ENCODE data around the gene FANCL.
"Not testable (repeated sequence)": the region's sequence is repeated elsewhere in the genome, so short reads cannot be mapped to it uniquely, and the experiment has no call there.

FANCL gene

GRCh38 chr2:58240670-58241545 lies at the start of gene FANCL:
Gene FANCL (minus strand): TSS chr2:58241325. CDS start chr2:58241313, 12 bp downstream.
- peak; percentile 93 for DNase-seq

DNA sequence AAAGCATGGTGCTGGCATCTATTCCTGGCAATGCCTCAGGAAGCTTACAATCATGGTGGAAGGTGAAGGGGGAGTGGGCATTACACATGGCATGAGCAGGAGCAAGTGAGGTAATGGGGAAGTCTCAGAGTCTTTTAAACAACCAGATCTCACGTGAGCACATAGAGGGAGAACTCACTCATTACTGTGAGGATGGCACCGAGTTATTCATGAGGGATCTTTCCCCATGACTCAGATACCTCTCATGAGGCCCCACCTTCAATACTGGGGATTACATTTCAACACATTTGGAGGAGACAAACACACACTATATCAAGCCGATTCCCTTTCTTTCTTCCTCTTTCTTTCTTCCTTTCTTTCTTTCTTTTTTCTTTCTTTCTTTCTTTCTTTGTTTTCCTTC lies 47.9 kb upstream of the FANCL start:
- no peak for DNase-seq

DNA sequence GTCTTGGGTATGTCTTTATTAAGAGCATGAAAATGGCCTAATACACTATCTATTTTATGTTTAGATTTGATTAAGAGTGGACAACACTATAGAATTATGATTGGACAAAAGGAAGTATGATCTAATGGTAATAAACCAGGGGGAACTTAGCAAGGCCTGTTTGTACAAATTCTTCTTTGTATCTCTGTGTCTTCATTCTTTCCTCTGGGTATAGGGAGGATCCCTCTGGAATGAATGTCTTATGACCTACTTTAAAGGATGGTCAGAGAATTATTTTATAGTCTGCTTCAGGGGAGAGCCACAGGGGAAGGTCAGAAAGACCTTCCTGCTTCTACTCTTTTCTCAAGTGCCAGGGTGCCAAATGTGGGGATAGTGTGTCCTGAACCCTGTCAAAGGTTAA lies 42.8 kb upstream of the FANCL start:
- DNase-seq = no peak

DNA sequence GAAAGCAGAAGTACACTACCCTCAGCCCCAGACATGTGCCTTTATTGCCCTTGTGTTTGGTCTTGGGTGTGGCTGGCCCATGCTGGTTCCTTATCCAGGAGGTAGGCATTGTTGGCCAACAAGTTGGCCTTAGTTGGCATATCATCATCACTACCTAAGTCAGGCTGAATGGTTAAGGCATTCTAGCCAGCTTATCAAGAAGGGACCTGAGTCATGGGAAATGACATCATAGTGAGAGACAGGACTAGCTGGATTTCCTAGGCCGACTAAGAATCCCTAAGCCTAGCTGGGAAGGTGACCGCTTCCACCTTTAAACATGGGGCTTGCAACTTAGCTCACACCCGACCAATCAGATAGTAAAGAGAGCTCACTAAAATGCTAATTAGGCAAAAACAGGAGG lies 34.0 kb upstream of the FANCL start:
- not testable (repeated sequence) for DNase-seq

DNA sequence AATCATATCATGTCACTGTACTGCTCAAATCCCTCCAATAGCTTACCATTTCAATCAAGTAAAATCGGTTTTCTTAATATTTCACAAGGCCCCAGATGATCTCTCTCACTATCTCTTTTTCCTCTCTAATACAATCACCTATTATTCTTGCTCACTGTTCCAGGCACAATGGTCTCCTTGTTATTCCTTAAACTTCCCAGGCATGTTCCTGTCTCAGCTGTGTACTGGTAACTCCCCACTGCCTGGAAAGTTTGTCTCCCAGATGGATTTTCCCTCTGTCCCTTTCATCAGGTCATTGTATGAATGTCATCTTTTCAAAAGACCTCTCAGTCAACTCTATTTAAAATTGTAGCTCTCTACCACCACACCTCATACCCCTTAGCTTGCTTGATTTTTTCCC lies 30.7 kb upstream of the FANCL start:
- no peak for DNase-seq

DNA sequence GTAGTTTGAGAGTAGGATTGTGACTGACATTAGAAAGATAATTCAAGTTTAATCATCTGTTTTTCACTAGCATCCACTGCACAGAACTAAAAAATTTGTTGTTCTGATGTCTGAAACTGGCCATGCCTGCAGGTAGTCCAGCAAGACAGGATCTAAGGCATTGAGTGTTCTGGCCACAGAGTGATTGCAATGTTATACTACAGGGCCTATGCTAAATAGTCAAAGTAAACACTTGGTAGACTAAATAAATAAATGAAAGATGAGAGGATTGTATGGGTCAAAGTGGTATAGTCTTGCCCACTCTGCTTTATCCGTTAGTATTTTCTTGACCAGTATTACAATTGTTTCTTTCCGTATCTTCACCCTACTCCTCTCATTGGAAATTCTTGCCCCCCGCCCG lies 27.6 kb upstream of the FANCL start:
- no peak for DNase-seq

GRCh38 chr2:58266211-58266610 lies 25.1 kb upstream of the FANCL start:
- DNase-seq = no peak

DNA sequence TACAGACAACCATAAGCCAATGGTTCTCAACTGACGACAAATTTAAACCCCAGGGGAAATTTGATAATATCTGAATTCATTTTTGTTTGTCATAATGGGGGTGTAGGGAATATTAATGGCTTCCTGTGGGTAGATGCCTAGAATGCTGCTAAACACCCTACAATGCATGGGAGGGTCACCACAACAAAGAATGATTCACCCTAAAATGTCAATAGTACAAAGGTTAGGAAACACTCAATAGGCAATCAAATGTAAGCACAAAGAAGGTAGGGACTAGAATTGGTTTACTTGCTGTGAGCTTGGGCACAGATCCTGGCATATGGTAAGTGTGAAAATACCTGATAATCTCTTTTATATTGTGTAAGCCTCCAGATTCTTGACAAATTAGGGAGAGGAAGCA lies 20.1 kb upstream of the FANCL start:
- no peak for DNase-seq

DNA sequence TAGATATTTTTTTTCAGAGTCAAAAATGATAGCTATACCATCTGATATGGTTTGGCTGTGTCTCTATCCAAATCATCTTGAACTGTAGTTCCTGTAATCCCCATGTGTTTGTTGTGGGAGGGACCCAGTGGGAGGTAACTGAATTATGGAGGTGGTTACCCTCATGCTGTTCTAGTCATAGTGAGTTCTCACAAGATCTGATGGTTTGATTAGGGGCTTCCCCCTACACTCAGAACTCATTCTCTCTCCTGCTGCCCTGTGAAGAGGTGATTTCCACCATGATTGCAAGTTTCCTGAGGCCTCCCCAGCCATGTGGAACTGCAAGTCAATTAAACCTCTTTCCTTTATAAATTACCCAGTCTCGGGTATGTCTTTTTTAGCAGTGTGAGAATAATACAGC lies 17.3 kb upstream of the FANCL start:
- not testable (repeated sequence) for DNase-seq

DNA sequence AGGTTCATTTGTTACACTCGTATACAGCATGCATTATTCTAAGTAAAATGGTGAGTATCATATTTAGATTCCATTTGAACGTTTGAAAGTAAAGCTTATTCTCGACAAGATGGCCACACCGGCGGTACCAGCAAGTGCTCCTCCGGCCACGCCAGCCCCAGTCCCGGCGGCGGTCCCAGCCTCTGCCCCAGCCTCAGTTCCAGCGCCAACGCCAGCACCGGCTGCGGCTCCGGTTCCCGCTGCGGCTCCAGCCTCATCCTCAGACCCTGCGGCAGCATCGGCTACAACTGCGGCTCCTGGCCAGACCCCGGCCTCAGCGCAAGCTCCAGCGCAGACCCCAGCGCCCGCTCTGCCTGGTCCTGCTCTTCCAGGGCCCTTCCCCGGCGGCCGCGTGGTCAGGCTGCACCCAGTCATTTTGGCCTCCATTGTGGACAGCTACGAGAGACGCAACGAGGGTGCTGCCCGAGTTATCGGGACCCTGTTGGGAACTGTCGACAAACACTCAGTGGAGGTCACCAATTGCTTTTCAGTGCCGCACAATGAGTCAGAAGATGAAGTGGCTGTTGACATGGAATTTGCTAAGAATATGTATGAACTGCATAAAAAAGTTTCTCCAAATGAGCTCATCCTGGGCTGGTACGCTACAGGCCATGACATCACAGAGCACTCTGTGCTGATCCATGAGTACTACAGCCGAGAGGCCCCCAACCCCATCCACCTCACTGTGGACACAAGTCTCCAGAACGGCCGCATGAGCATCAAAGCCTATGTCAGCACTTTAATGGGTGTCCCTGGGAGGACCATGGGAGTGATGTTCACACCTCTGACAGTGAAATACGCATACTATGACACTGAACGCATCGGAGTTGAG lies 10.4 kb upstream of the FANCL start:
- DNase-seq = not testable (repeated sequence)

GRCh38 chr2:58241546-58241864 lies 380 bp upstream of the FANCL start:
- DNase-seq = no peak

DNA sequence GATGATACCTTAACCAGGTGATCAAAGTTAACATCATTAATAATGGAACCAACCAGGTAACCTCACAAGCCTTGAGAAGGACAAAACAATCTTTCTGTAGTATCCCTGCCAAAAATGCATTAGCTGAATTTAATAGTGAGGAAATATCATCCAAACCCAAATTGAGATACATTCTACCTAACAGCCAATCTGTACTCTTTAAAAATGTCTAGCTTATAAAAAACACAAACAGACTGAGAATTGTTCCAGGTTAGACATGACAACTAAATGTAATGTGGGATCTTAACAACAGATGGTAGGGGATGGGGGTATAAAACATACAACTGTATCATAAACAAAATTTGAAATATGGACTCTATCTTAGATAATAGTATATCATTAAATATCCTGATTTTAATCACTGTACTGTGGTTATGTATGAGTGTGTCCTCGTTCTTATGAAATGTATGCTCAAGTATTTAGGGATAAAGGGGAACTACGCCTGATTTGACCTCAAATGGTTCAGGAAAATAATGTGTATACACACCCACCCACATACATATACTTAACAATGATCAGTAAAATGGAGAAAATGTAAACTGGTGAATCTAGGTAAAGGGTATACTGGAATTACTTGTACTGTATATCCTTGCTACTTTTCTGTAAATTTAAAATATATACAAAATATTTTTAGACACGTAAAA lies 1.7 kb downstream of the FANCL start:
- DNase-seq = no peak

DNA sequence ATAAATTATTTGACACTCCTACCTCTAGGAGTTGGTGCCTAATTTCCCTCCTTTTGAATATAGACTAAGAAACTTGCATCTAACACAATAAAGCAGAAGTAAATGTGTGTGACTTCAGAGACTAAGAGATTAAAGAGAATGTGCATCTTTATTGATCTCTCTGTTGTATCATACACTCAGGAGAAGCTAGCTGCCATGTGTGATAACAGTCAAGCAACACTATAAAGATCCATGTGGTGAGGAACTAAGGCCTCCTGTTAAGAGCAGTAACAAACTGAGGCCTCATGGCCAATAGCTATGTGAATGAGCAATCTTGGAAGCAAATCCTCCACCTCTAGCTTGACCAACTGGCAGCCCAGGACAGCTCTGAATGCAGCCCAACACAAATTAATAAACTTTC lies 3.4 kb downstream of the FANCL start:
- no peak for DNase-seq

DNA sequence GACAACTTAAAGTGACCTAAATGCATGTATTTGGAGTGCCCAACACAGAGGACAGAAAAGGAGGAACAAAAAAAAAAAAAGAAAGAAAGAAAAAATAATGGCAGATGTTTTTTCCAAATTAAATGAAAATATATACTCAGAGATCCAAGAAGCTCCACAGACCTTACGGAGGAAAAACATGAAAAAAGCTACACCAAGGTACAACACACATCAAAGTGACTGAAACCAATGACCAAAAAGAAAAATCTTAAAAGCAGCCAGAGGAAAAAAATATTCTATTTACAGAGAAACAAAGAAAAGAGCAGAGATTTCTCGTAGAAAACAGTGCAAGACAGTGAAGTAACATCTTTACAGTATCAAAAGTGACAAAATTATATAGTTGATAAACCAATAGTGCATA lies 5.1 kb downstream of the FANCL start:
- no peak for DNase-seq

DNA sequence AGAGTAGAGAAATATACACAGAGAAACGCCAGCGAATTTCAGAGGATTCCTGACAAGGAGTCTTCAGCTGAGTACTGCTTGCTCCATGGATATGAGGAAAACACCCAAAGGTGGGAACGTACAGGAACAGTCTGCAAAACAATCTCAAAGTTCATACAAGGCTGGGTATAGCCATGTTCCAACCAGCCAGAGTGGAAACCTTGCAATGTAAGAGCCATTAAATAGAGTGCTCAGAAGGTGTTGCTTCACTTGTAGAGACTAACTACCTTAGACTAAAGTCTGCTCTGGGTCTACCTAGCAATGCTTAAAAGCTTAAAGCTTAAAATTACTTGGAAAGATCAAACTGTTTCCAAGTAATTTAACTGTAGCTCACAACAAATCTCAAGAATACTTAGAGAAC lies 6.0 kb downstream of the FANCL start:
- DNase-seq = no peak

DNA sequence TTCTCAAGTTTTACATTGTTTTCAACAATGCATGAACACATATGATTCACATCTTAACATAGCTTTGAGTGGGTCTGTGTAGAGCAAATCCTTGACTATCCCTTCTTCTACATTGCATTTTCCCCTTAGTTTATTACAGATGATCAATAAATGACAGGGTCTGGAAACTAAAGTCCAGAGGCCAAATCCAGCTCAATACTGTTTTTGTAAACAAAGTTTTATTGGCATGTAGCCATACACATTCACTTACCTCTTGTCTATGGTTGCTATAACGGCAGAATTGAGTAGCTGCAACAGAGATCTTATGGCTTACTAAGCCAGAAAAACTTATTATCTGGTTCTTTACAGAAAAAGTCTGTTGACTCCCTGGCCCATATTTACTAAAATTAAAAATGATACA lies 12.8 kb downstream of the FANCL start:
- no peak for DNase-seq

GRCh38 chr2:58227171-58227917 lies 13.8 kb downstream of the FANCL start:
- DNase-seq = no peak

DNA sequence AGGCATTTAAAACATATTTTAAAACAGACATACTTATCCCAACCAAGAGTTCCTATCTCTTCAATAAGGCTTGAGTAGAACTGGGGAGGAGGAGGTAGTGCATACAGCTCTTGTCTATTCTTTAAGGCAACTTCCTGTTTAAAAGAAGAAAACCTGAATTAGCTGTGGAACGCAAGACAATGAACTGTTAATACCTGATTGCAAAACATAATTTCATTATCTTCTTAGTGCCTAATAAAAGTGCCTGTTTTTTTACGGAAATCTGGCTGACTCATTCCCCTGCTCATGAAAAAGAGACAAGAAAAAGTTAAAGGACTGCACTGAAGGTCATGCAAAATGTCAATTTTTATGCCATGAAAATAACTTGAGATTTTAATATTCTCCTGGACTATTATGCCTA lies 19.2 kb downstream of the FANCL start:
- DNase-seq = no peak

- DNase-seq = no peak
Observed at GRCh38 chr2:58215429-58215828, 25.7 kb downstream of the FANCL start.

- not testable (repeated sequence) for DNase-seq
Observed at GRCh38 chr2:58210951-58211568, 30.1 kb downstream of the FANCL start.

- DNase-seq = no peak
Observed at GRCh38 chr2:58207189-58207588, 33.9 kb downstream of the FANCL start.

DNA sequence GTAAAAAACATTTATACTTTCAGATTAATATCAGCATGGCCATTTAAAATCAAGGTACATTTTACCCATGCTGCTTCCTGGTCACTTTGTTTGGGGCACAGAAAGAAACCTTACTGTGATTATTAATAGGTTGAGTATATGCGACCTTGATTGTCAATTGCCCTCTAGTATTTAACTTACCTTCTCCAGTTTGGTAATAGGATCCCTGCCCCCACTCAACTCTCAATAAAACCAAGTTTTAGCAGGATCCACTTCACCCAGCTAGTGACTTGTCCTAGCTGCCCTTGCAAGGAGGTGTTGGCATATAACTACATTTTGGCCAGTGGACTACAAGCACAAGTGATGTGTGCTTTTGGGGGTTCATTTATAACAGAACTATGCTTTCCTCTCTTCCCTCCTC lies 34.3 kb downstream of the FANCL start:
- DNase-seq = no peak

Measured in activated CD8-positive, alpha-beta memory T cell treated with anti-CD3 and anti-CD28 coated beads, Interleukin-2, amount 50 U/mL, for 48 hours (primary cell).